Hepatocyte (in vitro differentiated cells): ENCODE measurements around the gene EDA. TPM values are rescaled to one million over a fixed set of nuclear protein-coding genes. Genes with fewer than 3 reads are reported as not detected.

Source experiments
- DNase-seq: peaks from one replicate; pipeline ENCODE4 v3.0.0-alpha.2; 2016; ENCODE audit warnings: low spot score
- H2AFZ ChIP-seq: fragments of 200-600 bp; sonication (generic); 2 replicates; pipeline ENCODE4 v1.6.0; 2016; ENCODE audit warnings: antibody characterized with exemption, mild to moderate bottlenecking
- H3K27ac ChIP-seq: fragments of 200-600 bp; sonication (generic); 2 replicates; pipeline ENCODE4 v1.5.1; 2016; ENCODE audit warnings: mild to moderate bottlenecking
- H3K27me3 ChIP-seq: fragments of 200-600 bp; sonication (generic); 2 replicates; pipeline ENCODE4 v1.6.1; 2016
- H3K36me3 ChIP-seq: fragments of 200-600 bp; sonication (generic); replicated peaks from 2 replicates; pipeline ENCODE4 v1.5.1; 2016; ENCODE audit warnings: low read depth; ENCODE audit not compliant: insufficient read depth
- H3K4me1 ChIP-seq: fragments of 200-600 bp; sonication (generic); 2 replicates; pipeline ENCODE4 v1.5.1; 2016; ENCODE audit warnings: mild to moderate bottlenecking, moderate library complexity; ENCODE audit not compliant: insufficient read depth
- H3K4me2 ChIP-seq: fragments of 200-600 bp; sonication (generic); 2 replicates; pipeline ENCODE4 v1.6.0; 2016
- H3K4me3 ChIP-seq: fragments of 200-600 bp; sonication (generic); 2 replicates; pipeline ENCODE4 v1.5.1; 2016; ENCODE audit warnings: mild to moderate bottlenecking
- H3K79me2 ChIP-seq: fragments of 200-600 bp; sonication (generic); 2 replicates; pipeline ENCODE4 v1.6.0; 2017; ENCODE audit warnings: mild to moderate bottlenecking
- H3K9me2 ChIP-seq: fragments of 200-600 bp; sonication (generic); replicated peaks from 2 replicates; pipeline ENCODE4 v1.6.0; 2017; ENCODE audit warnings: mild to moderate bottlenecking; ENCODE audit not compliant: insufficient read depth
- H3K9me3 ChIP-seq: fragments of 200-600 bp; sonication (generic); 2 replicates; pipeline ENCODE4 v1.5.1; 2016; ENCODE audit warnings: low read depth, mild to moderate bottlenecking
- H4K20me1 ChIP-seq: fragments of 200-600 bp; sonication (generic); 2 replicates; pipeline ENCODE4 v1.6.0; 2016; ENCODE audit warnings: mild to moderate bottlenecking; ENCODE audit not compliant: insufficient read depth, poor library complexity, severe bottlenecking
- EZH2 ChIP-seq: fragments of 200-600 bp; sonication (generic); IDR thresholded peaks from 2 replicates; pipeline ENCODE4 v1.6.1; 2016; ENCODE audit warnings: antibody characterized with exemption, mild to moderate bottlenecking, borderline replicate concordance
- EZH2phosphoT487 ChIP-seq: fragments of 200-600 bp; sonication (generic); IDR thresholded peaks from one replicate; pipeline ENCODE4 v1.6.1; 2018; ENCODE audit warnings: antibody characterized with exemption, mild to moderate bottlenecking, low read depth, moderate library complexity; ENCODE audit not compliant: unreplicated experiment, severe bottlenecking
- WGBS: methylation state at CpG from one replicate; pipeline ENCODE4 v1.1.6; 2016; ENCODE audit warnings: low lambda C conversion rate; ENCODE audit errors: missing lambda C conversion rate; 5-methylcytosine and 5-hydroxymethylcytosine counted together
- polyA plus RNA-seq: library from polyadenylated mRNA; unstranded; fragments of >200 nt; fragmentation: Nextera tagmentation; extraction: Ambion mirVana; gene quantifications from 2 replicates; pipeline ENCODE4 v1.2.1, GENCODE V29; 2016
- total RNA-seq: library from RNA; depleted of rRNA; stranded (reverse); fragments of >200 nt; gene quantifications from 2 replicates; pipeline ENCODE4 v1.2.3, GENCODE V29; 2014
- TF ChIP-seq, protein P1 (sequence below): fragments of 200-600 bp; sonication (generic); IDR thresholded peaks from 2 replicates; pipeline ENCODE4 v1.5.1; 2016; ENCODE audit warnings: antibody characterized with exemption, mild to moderate bottlenecking; ENCODE audit not compliant: poor library complexity

Gene EDA
- total and polyA plus RNA-seq, 2 experiments from 2014 or later: 4.7 to 19.1 TPM

DNA sequence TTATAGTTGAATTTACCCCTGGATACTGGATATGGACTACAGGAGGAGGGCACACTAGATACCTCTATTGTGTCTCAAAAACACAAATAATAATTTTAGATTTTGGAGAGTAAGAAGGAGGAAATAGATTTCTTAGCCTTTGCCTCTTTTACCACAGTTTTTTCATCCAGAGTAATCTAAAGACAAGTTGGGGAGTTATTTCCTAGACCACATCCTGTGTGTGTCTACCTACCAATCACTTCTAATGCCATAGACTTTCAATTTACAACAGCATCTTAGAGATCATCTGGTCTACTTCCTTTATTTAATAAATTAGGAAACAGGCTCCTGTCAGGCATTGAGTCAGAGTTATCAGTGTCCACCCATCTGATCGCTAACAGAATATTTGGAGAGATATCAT, 191.5 kb downstream of the EDA start:
- Histone ChIP-seq H2AFZ (no peak overlapping the region), H3K4me1 (no peaks in the 10 kb centered on the region), H3K9me3 (no peaks in the 10 kb centered on the region), H3K9me2 (no peaks in the 10 kb centered on the region), H4K20me1 (no peaks in the 10 kb centered on the region), H3K27ac (no peak overlapping the region), H3K4me3 (no peak overlapping the region), H3K79me2 (no peaks in the 10 kb centered on the region), H3K27me3 (no peaks in the 10 kb centered on the region), H3K36me3 (no peaks in the 10 kb centered on the region), H3K4me2 (no peak overlapping the region)
- DNase-seq: no peak
- WGBS: 79% methylated on average over 1 of the region's 1 CpG
- TF ChIP-seq, protein P1, sequence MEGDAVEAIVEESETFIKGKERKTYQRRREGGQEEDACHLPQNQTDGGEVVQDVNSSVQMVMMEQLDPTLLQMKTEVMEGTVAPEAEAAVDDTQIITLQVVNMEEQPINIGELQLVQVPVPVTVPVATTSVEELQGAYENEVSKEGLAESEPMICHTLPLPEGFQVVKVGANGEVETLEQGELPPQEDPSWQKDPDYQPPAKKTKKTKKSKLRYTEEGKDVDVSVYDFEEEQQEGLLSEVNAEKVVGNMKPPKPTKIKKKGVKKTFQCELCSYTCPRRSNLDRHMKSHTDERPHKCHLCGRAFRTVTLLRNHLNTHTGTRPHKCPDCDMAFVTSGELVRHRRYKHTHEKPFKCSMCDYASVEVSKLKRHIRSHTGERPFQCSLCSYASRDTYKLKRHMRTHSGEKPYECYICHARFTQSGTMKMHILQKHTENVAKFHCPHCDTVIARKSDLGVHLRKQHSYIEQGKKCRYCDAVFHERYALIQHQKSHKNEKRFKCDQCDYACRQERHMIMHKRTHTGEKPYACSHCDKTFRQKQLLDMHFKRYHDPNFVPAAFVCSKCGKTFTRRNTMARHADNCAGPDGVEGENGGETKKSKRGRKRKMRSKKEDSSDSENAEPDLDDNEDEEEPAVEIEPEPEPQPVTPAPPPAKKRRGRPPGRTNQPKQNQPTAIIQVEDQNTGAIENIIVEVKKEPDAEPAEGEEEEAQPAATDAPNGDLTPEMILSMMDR: no peak
- TF ChIP-seq EZH2: no peak
- no peak for TF ChIP-seq EZH2phosphoT487

DNA sequence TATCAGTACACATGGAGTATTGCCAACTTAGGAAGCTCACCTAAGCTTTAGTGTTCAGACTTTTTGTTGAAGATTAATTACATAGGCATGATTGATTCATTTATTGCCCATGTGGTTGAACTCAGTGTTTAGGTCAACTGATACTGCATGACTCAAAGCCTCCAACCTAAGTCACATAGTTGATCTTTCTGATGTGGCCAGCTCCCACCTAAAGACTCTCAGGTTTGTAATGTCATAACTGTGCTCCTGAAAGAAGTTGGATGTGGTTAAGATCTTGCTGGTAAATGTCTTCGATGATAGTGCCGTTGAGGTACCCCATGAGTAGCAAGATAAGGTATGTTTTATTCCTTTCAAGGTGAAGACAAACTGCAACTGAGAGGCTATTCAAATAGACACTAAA, 192.5 kb downstream of the EDA start:
- no peaks in the 10 kb centered on the region for H3K36me3 ChIP-seq
- H4K20me1 ChIP-seq: no peaks in the 10 kb centered on the region
- H3K9me2 ChIP-seq: no peaks in the 10 kb centered on the region
- H3K27ac ChIP-seq: no peak overlapping the region
- H3K9me3 ChIP-seq: no peaks in the 10 kb centered on the region
- no peaks in the 10 kb centered on the region for H3K4me1 ChIP-seq
- H2AFZ ChIP-seq: no peak overlapping the region
- H3K4me2 ChIP-seq: no peak overlapping the region
- no peak overlapping the region for H3K4me3 ChIP-seq
- no peaks in the 10 kb centered on the region for H3K79me2 ChIP-seq
- TF ChIP-seq EZH2 (no peak), EZH2phosphoT487 (no peak)
- TF ChIP-seq, protein P1: no peak
- 88% methylated on average over 2 of the region's 2 CpGs for WGBS
- no peak for DNase-seq
- no peaks in the 10 kb centered on the region for H3K27me3 ChIP-seq

DNA sequence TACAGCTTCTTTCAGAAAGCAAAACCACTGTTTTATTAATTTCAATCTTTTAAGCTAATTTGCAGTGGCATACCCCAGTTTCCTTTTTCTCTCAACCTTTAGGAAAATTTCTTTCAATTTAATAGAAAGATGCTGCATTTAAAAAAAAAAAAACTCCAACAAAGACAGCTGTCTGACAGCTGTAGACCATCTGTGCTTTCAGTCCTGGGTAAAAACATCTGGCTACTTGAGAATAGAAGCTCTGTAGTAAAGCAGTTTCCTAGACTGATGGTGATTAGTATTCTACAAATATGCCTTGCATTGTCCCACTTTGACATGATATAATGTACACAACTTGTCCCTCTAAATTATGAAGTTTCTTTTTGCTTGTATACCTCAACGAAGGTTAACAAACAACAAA, 197.8 kb downstream of the EDA start:
- WGBS: 95% methylated on average over 1 of the region's 1 CpG
- Histone ChIP-seq H3K27me3 (no peaks in the 10 kb centered on the region), H3K27ac (no peak overlapping the region), H4K20me1 (no peaks in the 10 kb centered on the region), H3K9me3 (no peaks in the 10 kb centered on the region), H3K4me1 (no peaks in the 10 kb centered on the region), H3K4me2 (no peak overlapping the region), H3K4me3 (no peak overlapping the region), H3K36me3 (no peaks in the 10 kb centered on the region), H3K9me2 (no peaks in the 10 kb centered on the region), H3K79me2 (no peaks in the 10 kb centered on the region), H2AFZ (no peak overlapping the region)
- no peak for DNase-seq
- TF ChIP-seq, protein P1: no peak
- no peak for TF ChIP-seq EZH2
- TF ChIP-seq EZH2phosphoT487: no peak

DNA sequence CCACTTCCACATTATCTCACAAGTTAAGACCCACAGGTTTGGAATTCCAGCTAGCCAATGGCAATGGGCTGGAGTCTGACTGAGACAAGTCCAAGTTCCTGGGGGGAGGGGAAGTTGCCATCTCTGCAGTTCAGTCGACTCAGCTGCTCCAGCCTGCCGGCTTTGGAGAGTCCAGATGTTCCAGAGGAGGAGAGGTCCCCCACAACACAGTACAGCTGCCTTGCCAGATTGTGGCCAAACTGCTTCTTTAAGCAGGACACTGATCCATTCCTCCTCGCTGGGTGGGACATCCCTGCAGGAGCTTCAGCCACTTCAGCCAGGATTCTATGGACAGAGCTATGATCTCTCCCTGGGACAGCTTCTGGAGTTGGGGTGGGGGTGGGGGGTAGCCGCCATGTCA, 199.2 kb downstream of the EDA start:
- TF ChIP-seq, protein P1: no peak
- TF ChIP-seq EZH2phosphoT487 (no peak), EZH2 (no peak)
- Histone ChIP-seq H3K9me3 (no peaks in the 10 kb centered on the region), H3K4me1 (no peaks in the 10 kb centered on the region), H3K4me3 (no peak overlapping the region), H3K27me3 (no peaks in the 10 kb centered on the region), H3K9me2 (no peaks in the 10 kb centered on the region), H2AFZ (no peak overlapping the region), H3K4me2 (no peak overlapping the region), H4K20me1 (no peaks in the 10 kb centered on the region), H3K27ac (no peak overlapping the region), H3K36me3 (no peaks in the 10 kb centered on the region), H3K79me2 (no peaks in the 10 kb centered on the region)
- no peak for DNase-seq
- 65% methylated on average over 4 of the region's 4 CpGs for WGBS
